H9 (cell line): ENCODE data around the gene KCNA5. TPM values are rescaled to one million over a fixed set of nuclear protein-coding genes. Genes with fewer than 3 reads are reported as not detected.

ENCODE experiments used
- DNase-seq: peaks from one replicate; pipeline ENCODE4 v3.0.0-alpha.2; 2017
- H2AFZ ChIP-seq: one replicate; pipeline ENCODE4 v1.6.1; 2013; ENCODE audit warnings: mild to moderate bottlenecking, low read length, control low read depth, moderate library complexity
- H2AK5ac ChIP-seq: 2 replicates; pipeline ENCODE4 v1.6.1; 2013; ENCODE audit warnings: low read length, control low read depth, mixed read lengths; ENCODE audit not compliant: insufficient read length
- H2BK120ac ChIP-seq: one replicate; pipeline ENCODE4 v1.6.1; 2013; ENCODE audit warnings: low read depth, mild to moderate bottlenecking, low read length, control low read depth, inconsistent platforms; ENCODE audit not compliant: poor library complexity, severe bottlenecking
- H2BK12ac ChIP-seq: 2 replicates; pipeline ENCODE4 v1.6.1; 2013; ENCODE audit warnings: low read length, control low read depth, mixed read lengths, low read depth; ENCODE audit not compliant: insufficient read length
- H2BK15ac ChIP-seq: 2 replicates; pipeline ENCODE4 v1.6.1; 2013; ENCODE audit warnings: low read depth, low read length, control low read depth
- H2BK20ac ChIP-seq: one replicate; pipeline ENCODE4 v1.6.1; 2013; ENCODE audit warnings: low read depth, mild to moderate bottlenecking, low read length, control low read depth, inconsistent platforms; ENCODE audit not compliant: poor library complexity, severe bottlenecking
- H2BK5ac ChIP-seq: 2 replicates; pipeline ENCODE4 v1.6.1; 2013; ENCODE audit warnings: low read length, control low read depth, mixed read lengths; ENCODE audit not compliant: insufficient read length
- H3K14ac ChIP-seq: 2 replicates; pipeline ENCODE4 v1.6.1; 2013; ENCODE audit warnings: low read length, control low read depth; ENCODE audit not compliant: insufficient read depth
- H3K18ac ChIP-seq: 2 replicates; pipeline ENCODE4 v1.6.1; 2013; ENCODE audit warnings: low read depth, mild to moderate bottlenecking, mixed read lengths, low read length, control low read depth; ENCODE audit not compliant: insufficient read length
- H3K23ac ChIP-seq: 2 replicates; pipeline ENCODE4 v1.6.1; 2013; ENCODE audit warnings: low read length, control low read depth, mixed read lengths, low read depth; ENCODE audit not compliant: insufficient read length
- H3K23me2 ChIP-seq: 2 replicates; pipeline ENCODE4 v1.6.1; 2013; ENCODE audit warnings: low read depth, mild to moderate bottlenecking, mixed read lengths, low read length, control low read depth; ENCODE audit not compliant: insufficient read length, poor library complexity, severe bottlenecking
- H3K27ac ChIP-seq: 2 replicates; pipeline ENCODE4 v1.5.1; 2013; ENCODE audit warnings: low read length, control low read depth, mixed read lengths, low read depth; ENCODE audit not compliant: insufficient read length
- H3K27me3 ChIP-seq: 2 replicates; pipeline ENCODE4 v1.6.1; 2013; ENCODE audit warnings: low read length, control low read depth, inconsistent platforms; ENCODE audit not compliant: insufficient read depth
- H3K4ac ChIP-seq: 2 replicates; pipeline ENCODE4 v1.6.1; 2013; ENCODE audit warnings: low read depth, mild to moderate bottlenecking, control low read depth, inconsistent platforms, low read length, moderate library complexity
- H3K4me1 ChIP-seq: 2 replicates; pipeline ENCODE4 v1.6.1; 2013; ENCODE audit warnings: low read length, control low read depth, inconsistent platforms; ENCODE audit not compliant: insufficient read depth
- H3K4me2 ChIP-seq: 2 replicates; pipeline ENCODE4 v1.6.1; 2013; ENCODE audit warnings: low read length, control low read depth, mixed read lengths; ENCODE audit not compliant: insufficient read length, insufficient read depth
- H3K56ac ChIP-seq: 2 replicates; pipeline ENCODE4 v1.6.1; 2013; ENCODE audit warnings: low read depth, mild to moderate bottlenecking, mixed read lengths, low read length, control low read depth; ENCODE audit not compliant: insufficient read length
- H3K79me1 ChIP-seq: 2 replicates; pipeline ENCODE4 v1.6.1; 2013; ENCODE audit warnings: low read depth, mild to moderate bottlenecking, moderate library complexity, low read length, control low read depth, inconsistent platforms; ENCODE audit not compliant: insufficient read depth, poor library complexity, severe bottlenecking
- H3K79me2 ChIP-seq: 2 replicates; pipeline ENCODE4 v1.6.1; 2013; ENCODE audit warnings: low read length, control low read depth, inconsistent platforms; ENCODE audit not compliant: insufficient read depth
- H3K9ac ChIP-seq: 2 replicates; pipeline ENCODE4 v1.6.1; 2013; ENCODE audit warnings: low read length, control low read depth, mixed read lengths; ENCODE audit not compliant: insufficient read length; ENCODE audit errors: extremely low read depth
- H3K9me3 ChIP-seq: one replicate; pipeline ENCODE4 v1.6.1; 2013; ENCODE audit warnings: low read depth, low read length, inconsistent platforms; ENCODE audit not compliant: control insufficient read depth
- H3T11ph ChIP-seq: one replicate; pipeline ENCODE4 v1.6.1; 2013; ENCODE audit warnings: mild to moderate bottlenecking, low read length, control low read depth, inconsistent platforms
- H4K20me1 ChIP-seq: one replicate; pipeline ENCODE4 v1.6.1; 2013; ENCODE audit not compliant: control insufficient read depth, insufficient read length, insufficient read depth
- H4K5ac ChIP-seq: 2 replicates; pipeline ENCODE4 v1.6.1; 2013; ENCODE audit warnings: low read depth, mild to moderate bottlenecking, mixed read lengths, low read length, control low read depth; ENCODE audit not compliant: insufficient read length
- H4K8ac ChIP-seq: replicated peaks from 2 replicates; pipeline ENCODE4 v1.6.1; 2013; ENCODE audit warnings: low read length, control low read depth, mixed read lengths, low read depth; ENCODE audit not compliant: insufficient read length
- H4K91ac ChIP-seq: 2 replicates; pipeline ENCODE4 v1.6.1; 2013; ENCODE audit warnings: low read depth, mild to moderate bottlenecking, moderate library complexity, mixed read lengths, low read length, control low read depth; ENCODE audit not compliant: insufficient read length
- H3K27ac Mint-ChIP-seq, 3 experiments: 2 replicates in 2 of 3; 3 replicates in 1 of 3; pipeline ENCODE4 v1.8.0; 2020 to 2021; ENCODE audit warnings: mixed read lengths in 3 of 3, mild to moderate bottlenecking in 1 of 3, moderate library complexity in 1 of 3
- H3K27me3 Mint-ChIP-seq: 2 replicates; pipeline ENCODE4 v1.8.0; 2021; ENCODE audit warnings: low read depth, mild to moderate bottlenecking, moderate library complexity, mixed read lengths
- H3K36me3 Mint-ChIP-seq, 3 experiments: 2 replicates in 2 of 3; 3 replicates in 1 of 3; pipeline ENCODE4 v1.8.0; 2020 to 2021; ENCODE audit warnings: low read depth in 3 of 3, mixed read lengths in 3 of 3; ENCODE audit not compliant: insufficient read depth in 1 of 3
- H3K4me1 Mint-ChIP-seq, 2 experiments: 2 replicates each; pipeline ENCODE4 v1.8.0; 2020; ENCODE audit warnings: mixed read lengths in 2 of 2
- H3K4me3 Mint-ChIP-seq, 2 experiments: 2 replicates in 1 of 2; 3 replicates in 1 of 2; pipeline ENCODE4 v1.8.0; 2020 to 2021; ENCODE audit warnings: mild to moderate bottlenecking in 2 of 2, mixed read lengths in 2 of 2, moderate library complexity in 1 of 2
- H3K9me3 Mint-ChIP-seq, 2 experiments: 2 replicates in 1 of 2; 3 replicates in 1 of 2; pipeline ENCODE4 v1.8.0; 2020; ENCODE audit warnings: mild to moderate bottlenecking in 2 of 2, mixed read lengths in 2 of 2, moderate library complexity in 1 of 2
- CTCF ChIP-seq: fragments of 200-600 bp; sonication (generic); conservative IDR thresholded peaks from 3 replicates; pipeline ENCODE4 v1.8.0; 2021; ENCODE audit warnings: antibody characterized with exemption, mild to moderate bottlenecking
- WGBS: extraction: QIAGEN DNeasy Blood & Tissue Kit; methylation state at CpG from one replicate; pipeline ENCODE4 v1.1.7; 2013; ENCODE audit warnings: missing lambda C conversion rate, low lambda C conversion rate, mixed read lengths; ENCODE audit not compliant: insufficient read length; ENCODE audit errors: extremely low coverage; 5-methylcytosine and 5-hydroxymethylcytosine counted together
- total RNA-seq: library from RNA; stranded (reverse); gene quantifications from 2 replicates; pipeline ENCODE4 v1.2.1, GENCODE V29; 2021

The KCNA5 gene
- total RNA-seq, 1 experiment from 2014 or later = 0.22 TPM

- Mint-ChIP-seq H3K4me3 (no peak overlapping the region), H3K36me3 (no peaks in the 10 kb centered on the region), H3K4me1 (peaks cover 9% of the 10 kb centered on the region in 2 experiments), H3K27ac (no peak overlapping the region), H3K9me3 (no peaks in the 10 kb centered on the region; a peak in 1 of 5 replicates), H3K27me3 (peaks cover 11% of the 10 kb centered on the region)
- H3K18ac ChIP-seq = no peak overlapping the region
- no peaks in the 10 kb centered on the region for H3K23me2 ChIP-seq
- no peaks in the 10 kb centered on the region for H3K27me3 ChIP-seq
- TF ChIP-seq CTCF = no peak
- H4K8ac ChIP-seq = no peak overlapping the region
- no peak overlapping the region for H4K5ac ChIP-seq
- no peaks in the 10 kb centered on the region for H3K9me3 ChIP-seq
- no peak overlapping the region for H3K27ac ChIP-seq
- no peak overlapping the region for H2BK15ac ChIP-seq
- no peak overlapping the region for H2AK5ac ChIP-seq
- no peaks in the 10 kb centered on the region for H4K20me1 ChIP-seq
- H3K4me2 ChIP-seq = no peak overlapping the region
- H2BK20ac ChIP-seq = no peak overlapping the region
- no peak overlapping the region for H3K4ac ChIP-seq
- H2BK120ac ChIP-seq = no peak overlapping the region
- H3K56ac ChIP-seq = no peak overlapping the region
- H2BK12ac ChIP-seq = no peak overlapping the region
- H3K79me1 ChIP-seq = no peaks in the 10 kb centered on the region
- no peak overlapping the region for H2BK5ac ChIP-seq
- H3K4me1 ChIP-seq = no peaks in the 10 kb centered on the region
- no peak overlapping the region for H3K9ac ChIP-seq
- no peak for DNase-seq
- H3T11ph ChIP-seq = no peak overlapping the region
- WGBS = no CpG with 5 or more reads among the region's 5 CpGs
- H2AFZ ChIP-seq = no peak overlapping the region
- no peak overlapping the region for H4K91ac ChIP-seq
- no peaks in the 10 kb centered on the region for H3K79me2 ChIP-seq
- H3K14ac ChIP-seq = no peak overlapping the region
- H3K23ac ChIP-seq = no peak overlapping the region
Observed at GRCh38 chr12:5013266-5013730, 30.4 kb upstream of the KCNA5 start.
